ENCODE measurements around the gene MED1. TPM values are rescaled to one million over a fixed set of nuclear protein-coding genes. Genes with fewer than 3 reads are reported as not detected.
"Not testable (repeated sequence)": the region's sequence is repeated elsewhere in the genome, so short reads cannot be mapped to it uniquely, and the experiment has no call there.

MED1 gene, protein sequence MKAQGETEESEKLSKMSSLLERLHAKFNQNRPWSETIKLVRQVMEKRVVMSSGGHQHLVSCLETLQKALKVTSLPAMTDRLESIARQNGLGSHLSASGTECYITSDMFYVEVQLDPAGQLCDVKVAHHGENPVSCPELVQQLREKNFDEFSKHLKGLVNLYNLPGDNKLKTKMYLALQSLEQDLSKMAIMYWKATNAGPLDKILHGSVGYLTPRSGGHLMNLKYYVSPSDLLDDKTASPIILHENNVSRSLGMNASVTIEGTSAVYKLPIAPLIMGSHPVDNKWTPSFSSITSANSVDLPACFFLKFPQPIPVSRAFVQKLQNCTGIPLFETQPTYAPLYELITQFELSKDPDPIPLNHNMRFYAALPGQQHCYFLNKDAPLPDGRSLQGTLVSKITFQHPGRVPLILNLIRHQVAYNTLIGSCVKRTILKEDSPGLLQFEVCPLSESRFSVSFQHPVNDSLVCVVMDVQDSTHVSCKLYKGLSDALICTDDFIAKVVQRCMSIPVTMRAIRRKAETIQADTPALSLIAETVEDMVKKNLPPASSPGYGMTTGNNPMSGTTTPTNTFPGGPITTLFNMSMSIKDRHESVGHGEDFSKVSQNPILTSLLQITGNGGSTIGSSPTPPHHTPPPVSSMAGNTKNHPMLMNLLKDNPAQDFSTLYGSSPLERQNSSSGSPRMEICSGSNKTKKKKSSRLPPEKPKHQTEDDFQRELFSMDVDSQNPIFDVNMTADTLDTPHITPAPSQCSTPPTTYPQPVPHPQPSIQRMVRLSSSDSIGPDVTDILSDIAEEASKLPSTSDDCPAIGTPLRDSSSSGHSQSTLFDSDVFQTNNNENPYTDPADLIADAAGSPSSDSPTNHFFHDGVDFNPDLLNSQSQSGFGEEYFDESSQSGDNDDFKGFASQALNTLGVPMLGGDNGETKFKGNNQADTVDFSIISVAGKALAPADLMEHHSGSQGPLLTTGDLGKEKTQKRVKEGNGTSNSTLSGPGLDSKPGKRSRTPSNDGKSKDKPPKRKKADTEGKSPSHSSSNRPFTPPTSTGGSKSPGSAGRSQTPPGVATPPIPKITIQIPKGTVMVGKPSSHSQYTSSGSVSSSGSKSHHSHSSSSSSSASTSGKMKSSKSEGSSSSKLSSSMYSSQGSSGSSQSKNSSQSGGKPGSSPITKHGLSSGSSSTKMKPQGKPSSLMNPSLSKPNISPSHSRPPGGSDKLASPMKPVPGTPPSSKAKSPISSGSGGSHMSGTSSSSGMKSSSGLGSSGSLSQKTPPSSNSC (N-terminal part only)
- total RNA-seq (10 to 100 TPM; 31.1 to 32.3 TPM), polyA plus RNA-seq (ENCODE audit: insufficient read depth, low read depth, low replicate concordance) (32.8 TPM)
- long read RNA-seq, donor 1, full-length matches to known transcripts = 4 of 4 reads
- long read RNA-seq, donor 1, partial matches to known transcripts = 0 of 4 reads
- long read RNA-seq, donor 1, other reads (novel, unspliced or antisense) = 0 of 4 reads
- long read RNA-seq, donor 2 = 0 reads

DNA sequence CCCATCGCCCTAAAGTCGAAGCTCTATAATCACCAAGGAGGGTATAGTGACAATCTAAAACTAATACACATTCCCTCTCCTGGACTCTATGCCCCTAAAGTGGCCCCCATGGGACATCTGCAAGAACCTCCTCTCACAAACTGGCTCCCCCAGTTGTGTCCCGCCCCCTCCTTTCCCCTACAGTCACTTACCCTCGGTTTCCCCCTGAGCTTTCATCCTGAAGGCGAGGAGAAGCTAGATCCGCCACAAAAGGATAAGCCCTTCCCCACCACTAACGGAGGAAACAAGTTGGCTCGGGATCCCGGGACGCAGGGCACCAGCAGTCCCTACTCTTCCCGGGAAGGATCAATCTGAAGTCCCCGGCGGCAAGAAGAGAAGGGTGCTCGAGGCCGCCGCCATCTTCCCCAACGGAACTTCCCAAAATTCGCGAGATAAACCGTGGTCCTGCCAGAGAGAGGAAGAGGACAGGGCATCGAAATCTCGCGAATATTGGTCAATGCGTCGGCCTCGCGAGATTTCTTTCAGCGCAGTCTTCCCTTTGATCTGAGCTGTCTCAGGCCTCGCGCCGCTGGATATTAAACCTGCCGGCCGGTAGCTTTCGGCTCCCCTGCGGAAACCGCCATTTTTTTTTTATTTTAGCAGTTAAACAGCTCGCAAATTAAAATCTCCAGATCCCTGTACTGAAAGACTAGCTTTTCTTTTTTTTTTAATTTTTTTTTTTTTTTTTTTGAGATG lies at the start of gene MED1:
TSS of gene MED1 (minus strand) at position 417 of the 735 bp plus-strand sequence. CDS start at position 216, 201 bp downstream.
- WGBS, 2 donors = 0% methylated on average over 37 of the region's 37 CpGs
- intact Hi-C loops (cut with DNase I; ENCODE audit: low total_unique reads) = no loop called here
- H3K27me3 ChIP-seq = no peaks in the 10 kb centered on the region

DNA sequence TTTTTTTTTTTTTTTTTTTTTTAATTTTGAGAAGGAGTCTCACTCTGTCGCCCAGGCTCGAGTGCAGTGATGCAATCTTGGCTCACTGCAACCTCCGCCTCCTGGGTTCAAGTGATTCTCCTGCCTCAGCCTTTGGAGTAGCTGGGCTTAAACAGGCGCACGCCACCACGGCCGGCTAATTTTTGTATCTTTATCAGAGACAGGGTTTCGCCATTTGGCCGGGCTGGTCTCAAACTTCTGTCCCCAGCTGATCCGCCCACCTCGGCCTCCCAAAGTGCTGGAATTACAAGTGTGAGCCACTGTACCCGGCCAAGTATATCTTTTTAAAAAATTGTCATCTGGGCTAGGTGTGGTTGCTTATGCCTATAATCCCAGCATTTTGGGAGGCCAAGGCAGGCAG lies 45.9 kb upstream of the MED1 start:
- WGBS, 2 donors = 90 to 95% methylated on average over 9 to 12 of the region's 12 CpGs
- H3K36me3 ChIP-seq (ENCODE audit: low read depth, missing control alignments); H3K27me3 ChIP-seq; H3K4me3 ChIP-seq; H3K9me3 ChIP-seq; H3K27ac ChIP-seq; H3K4me1 ChIP-seq; DNase-seq; intact Hi-C loops (cut with DNase I; ENCODE audit: low total_unique reads): not testable (repeated sequence)

More for the DNA sequence above, at the start of gene MED1:
- no peak for TF ChIP-seq POLR2A (IDR thresholded peaks at IDR 0.05)
- Histone ChIP-seq H3K27ac (peak within 1 kb of the TSS; percentile 78 to 85), H3K4me3 (peak within 1 kb of the TSS; percentile 74 to 95), H3K36me3 (ENCODE audit: low read depth, missing control alignments) (no peaks in the 10 kb centered on the region), H3K9me3 (no peaks in the 10 kb centered on the region), H3K4me1 (no peaks in the 10 kb centered on the region)
- DNase-seq = peak; percentile 98

DNA sequence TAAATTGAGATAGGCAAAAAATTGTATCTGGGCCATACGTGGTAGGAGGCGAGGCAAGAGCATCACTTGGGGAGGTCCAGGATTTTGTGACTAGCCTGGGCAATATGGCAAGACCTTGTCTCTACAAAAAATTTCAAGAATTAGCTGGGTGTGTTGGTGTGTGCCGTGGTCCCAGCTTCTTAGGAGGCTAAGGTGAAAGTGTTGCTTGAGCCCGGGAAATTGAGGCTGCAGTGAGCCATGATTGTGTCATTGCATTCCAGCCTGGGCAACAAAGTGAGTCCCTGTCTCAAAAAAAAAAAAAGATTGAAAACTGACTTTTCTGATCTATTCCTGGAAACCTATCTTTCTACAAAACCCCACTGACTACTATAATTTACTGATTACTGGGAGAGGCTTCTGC lies 36.9 kb upstream of the MED1 start:
- Histone ChIP-seq H3K36me3 (ENCODE audit: low read depth, missing control alignments) (no peaks in the 10 kb centered on the region), H3K27ac (no peak overlapping the region), H3K27me3 (no peaks in the 10 kb centered on the region), H3K9me3 (no peaks in the 10 kb centered on the region), H3K4me3 (no peak overlapping the region), H3K4me1 (no peaks in the 10 kb centered on the region)
- TF ChIP-seq POLR2A (IDR thresholded peaks at IDR 0.05) = no peak
- 93 to 95% methylated on average over 4 of the region's 4 CpGs for WGBS, 2 donors
- no peak for DNase-seq
- intact Hi-C loops (cut with DNase I; ENCODE audit: low total_unique reads) = no loop called here

DNA sequence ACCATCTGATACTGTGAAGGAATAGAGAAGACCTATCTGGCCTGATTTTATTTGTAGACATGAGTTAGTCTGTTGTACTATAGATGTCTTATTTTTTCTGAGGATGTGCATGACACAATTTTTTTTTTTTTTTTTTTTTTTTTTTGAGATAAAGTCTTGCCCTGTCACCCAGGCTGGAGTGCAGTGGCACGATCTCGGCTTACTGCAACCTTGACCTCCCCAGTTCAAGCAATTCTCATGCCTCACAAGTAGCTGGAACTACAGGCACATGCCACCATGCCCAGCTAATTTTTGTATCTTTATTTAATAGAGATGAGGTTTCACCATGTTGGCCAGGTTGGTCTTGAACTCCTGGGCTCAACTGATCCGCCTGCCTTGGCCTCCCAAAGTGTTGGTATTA lies 36.4 kb upstream of the MED1 start:
- H3K36me3 ChIP-seq (ENCODE audit: low read depth, missing control alignments); DNase-seq; H3K4me3 ChIP-seq; H3K9me3 ChIP-seq; H3K27me3 ChIP-seq; H3K4me1 ChIP-seq; intact Hi-C loops (cut with DNase I; ENCODE audit: low total_unique reads); H3K27ac ChIP-seq: not testable (repeated sequence)
- WGBS, 2 donors = 81 to 89% methylated on average over 3 of the region's 3 CpGs

DNA sequence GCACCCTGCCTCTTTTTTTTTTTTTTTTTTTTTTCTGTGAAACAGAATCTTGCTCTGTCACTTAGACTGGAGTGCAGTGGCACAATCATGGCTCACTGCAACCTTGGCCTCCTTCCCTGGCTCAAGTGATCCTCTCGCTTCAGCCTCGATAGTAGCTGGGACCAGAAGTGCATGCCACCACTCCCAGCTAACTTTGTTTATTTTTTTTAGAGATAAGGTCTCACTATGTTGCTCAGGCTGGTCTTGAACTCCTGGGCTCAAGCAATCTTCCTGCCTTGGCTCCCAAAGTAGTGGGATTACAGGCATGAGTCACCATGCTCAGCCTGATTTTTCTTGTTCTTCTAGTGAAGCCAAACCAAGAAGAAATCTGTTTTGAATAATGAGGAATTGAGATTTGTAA lies 35.2 kb upstream of the MED1 start:
- no peaks in the 10 kb centered on the region for H3K27me3 ChIP-seq
- H3K27ac ChIP-seq = no peak overlapping the region
- no peak for TF ChIP-seq POLR2A (IDR thresholded peaks at IDR 0.05)
- TF ChIP-seq, protein P1, sequence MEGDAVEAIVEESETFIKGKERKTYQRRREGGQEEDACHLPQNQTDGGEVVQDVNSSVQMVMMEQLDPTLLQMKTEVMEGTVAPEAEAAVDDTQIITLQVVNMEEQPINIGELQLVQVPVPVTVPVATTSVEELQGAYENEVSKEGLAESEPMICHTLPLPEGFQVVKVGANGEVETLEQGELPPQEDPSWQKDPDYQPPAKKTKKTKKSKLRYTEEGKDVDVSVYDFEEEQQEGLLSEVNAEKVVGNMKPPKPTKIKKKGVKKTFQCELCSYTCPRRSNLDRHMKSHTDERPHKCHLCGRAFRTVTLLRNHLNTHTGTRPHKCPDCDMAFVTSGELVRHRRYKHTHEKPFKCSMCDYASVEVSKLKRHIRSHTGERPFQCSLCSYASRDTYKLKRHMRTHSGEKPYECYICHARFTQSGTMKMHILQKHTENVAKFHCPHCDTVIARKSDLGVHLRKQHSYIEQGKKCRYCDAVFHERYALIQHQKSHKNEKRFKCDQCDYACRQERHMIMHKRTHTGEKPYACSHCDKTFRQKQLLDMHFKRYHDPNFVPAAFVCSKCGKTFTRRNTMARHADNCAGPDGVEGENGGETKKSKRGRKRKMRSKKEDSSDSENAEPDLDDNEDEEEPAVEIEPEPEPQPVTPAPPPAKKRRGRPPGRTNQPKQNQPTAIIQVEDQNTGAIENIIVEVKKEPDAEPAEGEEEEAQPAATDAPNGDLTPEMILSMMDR (IDR thresholded peaks at IDR 0.05) = no peak
- H3K9me3 ChIP-seq = no peaks in the 10 kb centered on the region
- no peaks in the 10 kb centered on the region for H3K36me3 ChIP-seq (ENCODE audit: low read depth, missing control alignments)
- WGBS, 2 donors = 41 to 53% methylated on average over 2 of the region's 2 CpGs
- DNase-seq = no peak
- no peak overlapping the region for H3K4me3 ChIP-seq
- intact Hi-C loops (cut with DNase I; ENCODE audit: low total_unique reads) = no loop called here
- H3K4me1 ChIP-seq = no peaks in the 10 kb centered on the region

DNA sequence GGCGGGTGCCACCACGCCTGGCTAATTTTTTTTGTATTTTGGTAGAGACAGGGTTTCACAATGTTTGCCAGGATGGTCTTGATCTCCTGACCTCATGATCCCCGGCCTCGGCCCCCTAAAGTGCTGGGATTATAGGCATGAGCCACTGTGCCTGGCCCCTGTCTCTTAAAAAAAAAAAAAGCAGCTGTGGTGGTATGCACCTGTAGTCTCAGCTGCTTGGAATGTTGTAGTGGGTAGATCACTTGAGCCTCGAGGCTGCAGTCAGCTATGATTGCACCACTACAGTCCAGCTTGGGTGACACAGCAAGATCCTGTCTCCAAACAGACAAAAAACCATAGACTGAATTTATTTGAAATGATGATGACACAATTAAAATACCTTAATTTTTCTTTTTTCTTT lies 34.5 kb upstream of the MED1 start:
- H3K9me3 ChIP-seq = no peaks in the 10 kb centered on the region
- TF ChIP-seq POLR2A (IDR thresholded peaks at IDR 0.05) = no peak
- TF ChIP-seq, protein P1 (IDR thresholded peaks at IDR 0.05) = no peak
- H3K4me1 ChIP-seq = no peaks in the 10 kb centered on the region
- H3K27me3 ChIP-seq = no peaks in the 10 kb centered on the region
- no peak overlapping the region for H3K4me3 ChIP-seq
- H3K36me3 ChIP-seq (ENCODE audit: low read depth, missing control alignments) = no peaks in the 10 kb centered on the region
- WGBS, 2 donors = 90 to 92% methylated on average over 5 of the region's 5 CpGs
- no peak for DNase-seq
- no peak overlapping the region for H3K27ac ChIP-seq
- intact Hi-C loops (cut with DNase I; ENCODE audit: low total_unique reads) = no loop called here
